DOHH2 (cell line): ENCODE data around the gene SSTR5.

Experiments
- H3F3A ChIP-seq: fragments of 200-600 bp; sonication (generic), shearing (Covaris generic); 2 replicates; pipeline ENCODE4 v1.6.0; 2016; ENCODE audit warnings: antibody characterized with exemption, mild to moderate bottlenecking; ENCODE audit not compliant: control insufficient read depth, insufficient read depth
- H3K27ac ChIP-seq: fragments of 200-600 bp; sonication (generic); 2 replicates; pipeline ENCODE4 v1.5.1; 2014; ENCODE audit warnings: low read depth, mild to moderate bottlenecking, low read length, moderate library complexity
- H3K27me3 ChIP-seq: fragments of 200-600 bp; sonication (generic); 2 replicates; pipeline ENCODE4 v1.6.1; 2014; ENCODE audit warnings: mild to moderate bottlenecking, low read length, mixed read lengths; ENCODE audit not compliant: control insufficient read depth
- H3K36me3 ChIP-seq: fragments of 200-600 bp; sonication (generic); 2 replicates; pipeline ENCODE4 v1.6.1; 2014; ENCODE audit warnings: mild to moderate bottlenecking, low read length, moderate library complexity, mixed read lengths; ENCODE audit not compliant: control insufficient read depth
- H3K4me1 ChIP-seq: fragments of 200-600 bp; sonication (generic); 2 replicates; pipeline ENCODE4 v1.6.1; 2014; ENCODE audit warnings: mild to moderate bottlenecking, low read length, mixed read lengths; ENCODE audit not compliant: control insufficient read depth
- H3K4me2 ChIP-seq: fragments of 200-600 bp; sonication (generic); 2 replicates; pipeline ENCODE4 v1.6.0; 2014; ENCODE audit warnings: mild to moderate bottlenecking, low read length, moderate library complexity
- H3K4me3 ChIP-seq: fragments of 200-600 bp; sonication (generic); 2 replicates; pipeline ENCODE4 v1.5.1; 2014; ENCODE audit warnings: mild to moderate bottlenecking, low read length, mixed read lengths
- H3K79me2 ChIP-seq: fragments of 200-600 bp; sonication (generic); 2 replicates; pipeline ENCODE4 v1.6.1; 2014; ENCODE audit warnings: mild to moderate bottlenecking, low read length, mixed read lengths; ENCODE audit not compliant: control insufficient read depth
- H3K9me2 ChIP-seq: fragments of 200-600 bp; sonication (generic); replicated peaks from 2 replicates; pipeline ENCODE4 v1.6.1; 2014; ENCODE audit warnings: mild to moderate bottlenecking, low read length, mixed read lengths; ENCODE audit not compliant: control insufficient read depth
- H3K9me3 ChIP-seq: fragments of 200-600 bp; sonication (generic); 2 replicates; pipeline ENCODE4 v1.6.1; 2014; ENCODE audit warnings: antibody characterized with exemption, low read length, mixed read lengths; ENCODE audit not compliant: control insufficient read depth, insufficient read depth
- H4K20me1 ChIP-seq: fragments of 200-600 bp; sonication (generic); 2 replicates; pipeline ENCODE4 v1.6.0; 2014; ENCODE audit warnings: low read depth, mild to moderate bottlenecking, antibody characterized with exemption, low read length, moderate library complexity; ENCODE audit not compliant: control insufficient read depth, insufficient read depth
- EZH2phosphoT487 ChIP-seq: fragments of 200-600 bp; sonication (generic); IDR thresholded peaks from 2 replicates; pipeline ENCODE4 v1.6.1; 2017; ENCODE audit warnings: borderline replicate concordance, mild to moderate bottlenecking, antibody characterized with exemption, low read length, moderate library complexity, mixed read lengths
- TF ChIP-seq, protein P1 (sequence below): fragments of 200-600 bp; sonication (generic); IDR thresholded peaks from one replicate; pipeline ENCODE4 v1.5.1; 2014; ENCODE audit warnings: antibody characterized with exemption, mild to moderate bottlenecking, low read depth, low read length; ENCODE audit not compliant: poor library complexity, severe bottlenecking

SSTR5 gene

DNA sequence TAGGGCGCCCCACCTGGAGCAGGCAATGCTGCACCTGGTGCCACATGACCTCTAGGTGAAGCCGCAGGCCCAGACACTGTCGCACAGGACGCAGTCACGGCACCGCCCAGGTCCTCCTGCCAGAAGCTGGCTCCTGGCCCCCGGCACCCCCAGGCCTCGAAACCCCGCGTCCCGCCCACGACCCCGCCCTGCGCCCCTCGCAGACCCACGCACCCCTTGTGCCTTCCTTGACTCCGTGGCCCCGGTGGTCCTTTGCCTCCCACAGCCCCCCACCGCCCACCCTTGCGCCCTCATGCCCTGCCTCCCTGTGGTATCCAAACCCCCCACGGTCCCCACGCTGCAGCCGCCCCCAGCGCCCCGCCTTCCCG lies 29.8 kb downstream of the SSTR5 start:
- H3K27me3 ChIP-seq: no peaks in the 10 kb centered on the region
- no peaks in the 10 kb centered on the region for H4K20me1 ChIP-seq
- TF ChIP-seq EZH2phosphoT487: no peak
- TF ChIP-seq, protein P1, sequence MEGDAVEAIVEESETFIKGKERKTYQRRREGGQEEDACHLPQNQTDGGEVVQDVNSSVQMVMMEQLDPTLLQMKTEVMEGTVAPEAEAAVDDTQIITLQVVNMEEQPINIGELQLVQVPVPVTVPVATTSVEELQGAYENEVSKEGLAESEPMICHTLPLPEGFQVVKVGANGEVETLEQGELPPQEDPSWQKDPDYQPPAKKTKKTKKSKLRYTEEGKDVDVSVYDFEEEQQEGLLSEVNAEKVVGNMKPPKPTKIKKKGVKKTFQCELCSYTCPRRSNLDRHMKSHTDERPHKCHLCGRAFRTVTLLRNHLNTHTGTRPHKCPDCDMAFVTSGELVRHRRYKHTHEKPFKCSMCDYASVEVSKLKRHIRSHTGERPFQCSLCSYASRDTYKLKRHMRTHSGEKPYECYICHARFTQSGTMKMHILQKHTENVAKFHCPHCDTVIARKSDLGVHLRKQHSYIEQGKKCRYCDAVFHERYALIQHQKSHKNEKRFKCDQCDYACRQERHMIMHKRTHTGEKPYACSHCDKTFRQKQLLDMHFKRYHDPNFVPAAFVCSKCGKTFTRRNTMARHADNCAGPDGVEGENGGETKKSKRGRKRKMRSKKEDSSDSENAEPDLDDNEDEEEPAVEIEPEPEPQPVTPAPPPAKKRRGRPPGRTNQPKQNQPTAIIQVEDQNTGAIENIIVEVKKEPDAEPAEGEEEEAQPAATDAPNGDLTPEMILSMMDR: no peak

GRCh38 chr16:1102921-1103635 lies 30.5 kb downstream of the SSTR5 start:
- no peaks in the 10 kb centered on the region for H3K9me3 ChIP-seq
- H3K9me2 ChIP-seq: no peaks in the 10 kb centered on the region
- H3K79me2 ChIP-seq: no peaks in the 10 kb centered on the region
- no peak overlapping the region for H3K4me2 ChIP-seq
- no peaks in the 10 kb centered on the region for H3F3A ChIP-seq
- no peak overlapping the region for H3K4me3 ChIP-seq
- H3K27ac ChIP-seq: no peak overlapping the region
- H3K36me3 ChIP-seq: no peaks in the 10 kb centered on the region
- no peaks in the 10 kb centered on the region for H4K20me1 ChIP-seq
- H3K4me1 ChIP-seq: no peaks in the 10 kb centered on the region
- no peaks in the 10 kb centered on the region for H3K27me3 ChIP-seq
- TF ChIP-seq EZH2phosphoT487: no peak
- TF ChIP-seq, protein P1: peak; percentile 52

More for the DNA sequence above, 29.8 kb downstream of the SSTR5 start:
- no peaks in the 10 kb centered on the region for H3K4me1 ChIP-seq
- H3K79me2 ChIP-seq: no peaks in the 10 kb centered on the region
- H3K27ac ChIP-seq: no peak overlapping the region
- no peaks in the 10 kb centered on the region for H3F3A ChIP-seq
- H3K4me3 ChIP-seq: no peak overlapping the region
- no peak overlapping the region for H3K4me2 ChIP-seq
- no peaks in the 10 kb centered on the region for H3K9me3 ChIP-seq
- no peaks in the 10 kb centered on the region for H3K9me2 ChIP-seq
- H3K36me3 ChIP-seq: no peaks in the 10 kb centered on the region

- H3K27ac ChIP-seq: no peak overlapping the region
- H4K20me1 ChIP-seq: no peaks in the 10 kb centered on the region
- no peak overlapping the region for H3K4me2 ChIP-seq
- no peaks in the 10 kb centered on the region for H3K79me2 ChIP-seq
- no peaks in the 10 kb centered on the region for H3K4me1 ChIP-seq
- no peaks in the 10 kb centered on the region for H3K9me2 ChIP-seq
- no peaks in the 10 kb centered on the region for H3K9me3 ChIP-seq
- no peaks in the 10 kb centered on the region for H3K27me3 ChIP-seq
- no peaks in the 10 kb centered on the region for H3F3A ChIP-seq
- no peaks in the 10 kb centered on the region for H3K36me3 ChIP-seq
- H3K4me3 ChIP-seq: no peak overlapping the region
- TF ChIP-seq, protein P1: no peak
- TF ChIP-seq EZH2phosphoT487: no peak
These were observed 31.1 kb downstream of the SSTR5 start for GRCh38 chr16:1103636-1103980.
